GM10248 (cell line): ENCODE measurements around the gene MGLL.

Experiments
- CTCF ChIA-PET: fragments of 300-600 bp; sonication (Branson Sonifier 250); formaldehyde crosslinking; extraction: SDS; loops from one replicate; lab custom pipeline; 2021; ENCODE audit warnings: antibody characterized with exemption; lab: Yijun Ruan, JAX
- POLR2A ChIA-PET: fragments of 350-650 bp; sonication (Branson Sonifier 250); formaldehyde crosslinking; extraction: SDS; loops from one replicate; lab custom pipeline; 2020; ENCODE audit warnings: antibody characterized with exemption; lab: Yijun Ruan, JAX
- DNase-seq: peaks from one replicate; pipeline ENCODE4 v3.0.0; 2012; ENCODE audit errors: extremely low spot score
- TF ChIP-seq, protein P1 (sequence below): IDR thresholded peaks from 2 replicates; pipeline ENCODE4 v1.5.1; 2012; ENCODE audit warnings: mild to moderate bottlenecking, low read depth; ENCODE audit errors: extremely low read depth, missing control alignments, control extremely low read depth

The MGLL gene

DNA sequence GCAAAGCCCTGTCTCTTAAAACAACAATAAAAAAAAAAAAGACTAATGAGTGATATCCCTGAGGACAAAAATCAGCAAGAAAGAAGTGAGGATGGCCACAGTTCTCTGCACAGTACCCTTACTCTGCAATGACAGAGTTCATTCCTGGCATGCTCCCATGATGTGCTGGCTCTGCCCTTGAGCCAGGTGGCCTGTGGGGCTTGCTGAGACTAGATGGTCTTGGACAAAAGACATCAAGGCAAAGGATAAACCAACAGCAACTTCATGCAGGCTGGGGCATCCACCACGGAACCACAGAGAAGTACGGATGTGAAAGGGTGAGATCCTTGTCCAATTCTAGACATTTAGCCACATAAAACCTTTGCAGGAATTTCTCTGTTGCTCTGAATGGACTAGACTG, 12.7 kb downstream of the MGLL start:
- TF ChIP-seq, protein P1, sequence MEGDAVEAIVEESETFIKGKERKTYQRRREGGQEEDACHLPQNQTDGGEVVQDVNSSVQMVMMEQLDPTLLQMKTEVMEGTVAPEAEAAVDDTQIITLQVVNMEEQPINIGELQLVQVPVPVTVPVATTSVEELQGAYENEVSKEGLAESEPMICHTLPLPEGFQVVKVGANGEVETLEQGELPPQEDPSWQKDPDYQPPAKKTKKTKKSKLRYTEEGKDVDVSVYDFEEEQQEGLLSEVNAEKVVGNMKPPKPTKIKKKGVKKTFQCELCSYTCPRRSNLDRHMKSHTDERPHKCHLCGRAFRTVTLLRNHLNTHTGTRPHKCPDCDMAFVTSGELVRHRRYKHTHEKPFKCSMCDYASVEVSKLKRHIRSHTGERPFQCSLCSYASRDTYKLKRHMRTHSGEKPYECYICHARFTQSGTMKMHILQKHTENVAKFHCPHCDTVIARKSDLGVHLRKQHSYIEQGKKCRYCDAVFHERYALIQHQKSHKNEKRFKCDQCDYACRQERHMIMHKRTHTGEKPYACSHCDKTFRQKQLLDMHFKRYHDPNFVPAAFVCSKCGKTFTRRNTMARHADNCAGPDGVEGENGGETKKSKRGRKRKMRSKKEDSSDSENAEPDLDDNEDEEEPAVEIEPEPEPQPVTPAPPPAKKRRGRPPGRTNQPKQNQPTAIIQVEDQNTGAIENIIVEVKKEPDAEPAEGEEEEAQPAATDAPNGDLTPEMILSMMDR: no peak
- CTCF ChIA-PET: interaction anchor here (1.1 kb wide), 1 partner anchor 55 kb away, joined by 3 read pairs; no protein-coding TSS in a partner anchor
- no peak for DNase-seq
- POLR2A ChIA-PET: no interaction called here

DNA sequence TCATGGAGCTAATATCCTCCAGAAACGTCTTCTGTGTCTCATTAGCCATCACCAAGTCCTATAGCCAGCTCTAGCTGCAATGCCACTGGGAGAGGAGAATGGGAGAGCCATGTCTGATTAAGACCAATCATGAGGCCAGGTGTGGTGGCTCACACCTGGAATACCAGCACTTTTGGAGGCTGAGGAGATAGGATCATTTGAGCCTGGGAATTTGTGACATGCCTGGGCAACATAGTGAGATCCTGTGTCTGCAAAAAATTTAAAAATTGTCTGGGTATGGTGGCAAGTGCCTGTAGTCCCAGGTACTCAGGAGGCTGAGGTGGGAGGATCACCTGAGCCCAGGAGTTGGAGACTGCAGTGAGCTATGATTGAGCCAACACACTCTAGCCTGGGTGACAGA, 13.1 kb downstream of the MGLL start:
- CTCF ChIA-PET: interaction anchor here (1.0 to 1.1 kb wide), 2 partner anchors 47 to 54 kb away, joined by 3 read pairs; no protein-coding TSS in a partner anchor
- POLR2A ChIA-PET: interaction anchor here (1.1 kb wide), 1 partner anchor 18 kb away, joined by 4 read pairs; no protein-coding TSS in a partner anchor
- TF ChIP-seq, protein P1: no peak
- no peak for DNase-seq

- CTCF ChIA-PET: interaction anchor here (1.0 to 1.9 kb wide), 3 partner anchors 17 to 46 kb away, joined by 3 to 4 read pairs (median 3); no protein-coding TSS in a partner anchor
- POLR2A ChIA-PET: interaction anchor here (0.6 to 1.1 kb wide), 2 partner anchors 17 to 926 kb away, joined by 4 read pairs; no protein-coding TSS in a partner anchor
- TF ChIP-seq, protein P1: no peak
- peak; percentile 44 for DNase-seq
Measured at GRCh38 chr3:127808197-127808596, 14.1 kb downstream of the MGLL start.

DNA sequence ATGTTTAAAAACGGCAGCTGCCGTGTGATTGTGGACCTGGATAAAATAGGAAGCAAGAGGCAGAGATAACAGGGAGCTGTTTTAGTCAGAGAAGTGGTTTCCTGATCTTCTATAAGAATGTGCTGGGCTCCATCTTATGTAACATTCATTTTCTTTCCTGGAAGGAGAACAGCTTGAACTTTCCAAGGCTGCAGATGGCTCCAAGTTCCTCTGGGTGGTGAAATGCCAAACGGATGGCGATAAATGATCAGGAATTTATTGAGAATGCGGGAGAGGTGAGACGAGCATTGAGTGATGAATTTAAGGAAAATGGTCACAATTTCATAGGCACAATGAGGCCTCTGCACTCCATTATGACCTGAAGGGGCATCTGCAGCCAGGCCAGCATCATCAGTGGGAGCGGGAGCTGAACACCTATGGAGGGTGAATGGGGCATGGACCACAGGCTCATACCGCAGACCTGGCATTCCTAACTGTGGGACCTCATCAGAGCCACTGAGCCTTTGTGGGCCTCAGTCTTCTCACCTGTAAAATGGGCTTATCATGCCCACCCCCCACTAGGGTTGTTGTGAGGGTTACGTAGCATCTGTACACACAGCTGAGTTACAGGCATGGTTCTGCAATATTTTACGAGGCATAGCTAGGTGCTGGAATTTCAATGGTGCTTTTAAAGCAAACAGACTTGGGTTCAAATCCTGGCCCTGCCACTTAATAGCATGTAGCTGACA, 17.1 kb downstream of the MGLL start:
- DNase-seq: no peak
- POLR2A ChIA-PET: no interaction called here
- CTCF ChIA-PET: interaction anchor here (1.2 kb wide), 1 partner anchor 110 kb away, joined by 4 read pairs; no protein-coding TSS in a partner anchor
- TF ChIP-seq, protein P1: no peak

- no peak for DNase-seq
- CTCF ChIA-PET: interaction anchor here (1.0 to 1.4 kb wide), 2 partner anchors 12 to 40 kb away, joined by 3 to 4 read pairs; no protein-coding TSS in a partner anchor
- POLR2A ChIA-PET: no interaction called here
- TF ChIP-seq, protein P1: no peak
Measured at GRCh38 chr3:127804141-127804540, 18.2 kb downstream of the MGLL start.

DNA sequence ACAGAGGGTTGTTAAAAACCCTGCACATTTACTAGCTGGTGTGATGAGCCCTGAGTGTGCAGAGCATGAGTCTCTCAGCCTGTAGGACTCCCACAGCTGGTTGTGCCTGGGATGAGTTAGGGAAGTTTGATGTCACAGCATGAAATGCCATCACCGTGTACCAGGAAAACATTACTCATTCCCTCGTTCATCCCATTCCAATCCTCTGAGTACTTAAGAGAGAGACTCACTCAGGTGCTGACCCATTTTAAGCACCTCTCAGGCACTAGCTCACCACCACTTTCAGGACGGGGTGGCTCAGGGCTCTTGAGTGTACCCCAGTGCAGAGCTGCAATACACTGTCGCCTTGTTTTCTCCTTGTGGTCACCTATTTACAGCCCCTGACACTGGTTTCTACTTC, 18.7 kb downstream of the MGLL start:
- TF ChIP-seq, protein P1: no peak
- ChIA-PET CTCF (interaction anchor here (1.0 to 1.4 kb wide), 3 partner anchors 11 to 39 kb away, joined by 3 to 4 read pairs (median 3); no protein-coding TSS in a partner anchor), POLR2A (interaction anchor here (1.1 kb wide), 1 partner anchor 48 kb away, joined by 3 read pairs; no protein-coding TSS in a partner anchor)
- no peak for DNase-seq
